CD4-positive, alpha-beta T cell treated with Interleukin-17A for 1 hour (primary cell): ENCODE results near the gene TRIM44.
"Not testable (repeated sequence)": the region's sequence is repeated elsewhere in the genome, so short reads cannot be mapped to it uniquely, and the experiment has no call there.

Experiments
- DNase-seq: peaks from one replicate; pipeline ENCODE4 v3.0.0-alpha.2; 2020

TRIM44 gene

DNA sequence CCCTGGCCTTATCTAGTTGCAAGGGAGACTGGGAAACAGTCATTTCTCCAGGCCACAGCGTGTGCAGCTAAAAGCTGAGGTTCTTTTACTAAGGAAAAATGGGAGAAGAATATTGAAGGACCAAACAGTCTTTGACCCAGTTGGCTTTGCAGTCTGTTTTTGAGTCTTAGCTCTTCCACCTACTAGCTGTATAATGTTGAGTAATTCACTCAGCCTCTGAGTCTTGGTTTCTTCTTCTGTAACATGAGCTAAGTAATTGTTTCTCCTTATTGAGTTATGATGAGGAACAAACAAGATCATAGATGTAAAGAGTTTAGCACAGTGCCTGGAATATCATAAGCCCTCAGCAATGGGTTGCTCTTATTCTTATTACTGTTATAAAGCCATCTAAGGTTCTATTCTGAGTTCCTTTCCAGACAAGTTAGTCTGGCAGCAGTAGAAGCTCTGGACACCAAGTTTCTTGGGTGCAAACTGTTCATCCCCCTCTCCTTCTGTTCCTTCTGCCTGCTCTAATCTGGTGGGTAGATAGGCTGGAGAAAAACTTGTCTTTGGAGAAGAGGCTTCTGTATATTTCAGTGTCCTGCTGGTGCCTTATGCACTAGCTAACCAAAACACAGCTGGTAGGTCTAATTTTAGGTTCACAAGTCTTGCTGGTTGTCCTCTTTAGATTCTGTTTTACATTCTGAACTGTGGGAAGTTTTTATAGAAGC lies 13.5 kb downstream of the TRIM44 start:
- DNase-seq, result no peak

DNA sequence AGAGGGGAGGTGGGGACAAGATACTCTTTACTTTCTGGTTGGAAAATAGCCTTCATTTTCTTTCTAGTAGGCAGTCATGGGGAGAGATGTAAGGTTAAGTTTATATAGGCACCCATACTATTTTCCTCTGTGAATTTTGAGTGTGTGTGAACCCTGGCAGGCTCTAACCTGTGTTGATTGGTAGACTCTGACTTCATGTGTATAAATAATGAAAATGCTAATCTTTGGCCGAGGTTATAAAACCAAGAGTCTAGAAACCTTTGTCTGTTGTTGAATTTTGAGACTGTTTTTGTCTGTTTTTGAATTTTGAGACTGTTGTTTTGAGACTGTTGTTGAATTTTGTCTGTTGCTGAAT lies 14.0 kb downstream of the TRIM44 start:
- DNase-seq, result no peak

DNA sequence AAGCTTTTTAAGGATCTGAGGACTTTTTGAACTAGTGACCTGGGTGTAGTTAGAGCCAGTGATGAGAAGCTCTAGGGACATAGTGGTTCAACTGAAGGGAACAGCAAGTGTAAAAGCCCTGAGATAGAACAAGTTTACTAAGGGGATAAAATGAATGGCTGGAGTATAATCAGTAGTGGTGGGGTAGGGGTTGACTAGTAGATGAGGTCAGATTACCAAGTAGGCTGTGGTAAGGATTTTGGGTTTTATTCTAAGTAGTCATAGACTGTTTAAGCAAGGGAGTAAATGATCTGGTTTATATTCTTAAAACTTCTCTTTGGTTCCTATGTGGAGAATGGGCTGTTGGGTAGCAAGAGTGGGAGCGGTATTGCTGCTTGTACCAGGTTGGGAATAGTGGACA lies 15.3 kb downstream of the TRIM44 start:
- no peak for DNase-seq

DNA sequence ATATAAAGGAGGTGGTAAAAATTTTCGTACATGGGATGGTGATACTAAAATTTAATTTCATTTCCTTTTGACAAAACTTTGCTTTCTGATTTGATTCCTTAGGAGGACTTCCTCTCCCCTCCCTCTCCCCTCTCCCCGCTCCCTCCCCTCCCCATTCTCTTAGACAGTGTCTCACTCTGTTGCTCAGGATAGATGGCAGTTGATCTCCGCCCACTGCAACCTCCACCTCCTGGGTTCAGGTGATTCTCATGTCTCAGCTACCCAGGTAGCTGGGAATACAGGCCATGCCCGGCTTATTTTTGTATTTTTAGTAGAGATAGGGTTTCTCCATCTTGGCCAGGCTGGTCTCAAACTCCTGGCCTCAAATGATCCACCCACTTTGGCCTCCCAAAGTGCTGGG lies 15.9 kb downstream of the TRIM44 start:
- no peak for DNase-seq

DNA sequence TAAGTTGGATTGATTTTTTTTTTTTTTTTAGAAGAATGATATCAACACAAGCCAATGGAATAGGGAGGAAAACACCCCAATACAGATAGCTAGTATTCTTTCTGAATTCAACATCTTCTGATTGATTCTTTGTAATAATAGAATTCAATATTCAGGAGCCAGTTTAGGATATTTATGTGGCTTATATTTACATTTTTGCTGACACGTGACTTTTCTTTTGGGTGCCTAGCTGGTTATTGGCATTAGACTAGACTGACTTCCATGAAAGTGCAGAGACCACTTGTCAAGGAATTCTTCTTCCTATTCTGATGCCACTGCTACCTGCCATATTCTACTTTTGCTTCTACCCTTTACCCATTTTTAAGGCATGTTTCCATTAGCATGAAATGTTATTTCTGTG lies 16.4 kb downstream of the TRIM44 start:
- no peak for DNase-seq

DNA sequence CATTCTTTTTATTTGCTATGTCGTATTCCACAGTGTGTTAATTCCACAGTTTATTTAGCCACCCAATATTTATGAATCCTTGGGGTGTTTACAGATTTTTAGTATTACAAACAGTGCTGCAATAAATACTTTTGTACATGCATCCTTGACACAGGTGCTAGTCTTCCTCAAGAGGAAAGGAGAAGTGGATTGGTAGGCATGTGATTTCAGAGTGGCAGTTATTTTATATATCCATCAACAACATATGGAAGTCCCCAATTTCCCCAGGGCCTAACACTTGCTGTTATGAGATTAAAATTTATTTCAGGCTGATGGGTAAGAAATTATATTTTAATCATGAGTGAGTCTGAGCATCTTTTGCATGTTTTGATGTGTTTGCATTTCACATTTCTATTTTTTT lies 17.9 kb downstream of the TRIM44 start:
- DNase-seq, result no peak

DNA sequence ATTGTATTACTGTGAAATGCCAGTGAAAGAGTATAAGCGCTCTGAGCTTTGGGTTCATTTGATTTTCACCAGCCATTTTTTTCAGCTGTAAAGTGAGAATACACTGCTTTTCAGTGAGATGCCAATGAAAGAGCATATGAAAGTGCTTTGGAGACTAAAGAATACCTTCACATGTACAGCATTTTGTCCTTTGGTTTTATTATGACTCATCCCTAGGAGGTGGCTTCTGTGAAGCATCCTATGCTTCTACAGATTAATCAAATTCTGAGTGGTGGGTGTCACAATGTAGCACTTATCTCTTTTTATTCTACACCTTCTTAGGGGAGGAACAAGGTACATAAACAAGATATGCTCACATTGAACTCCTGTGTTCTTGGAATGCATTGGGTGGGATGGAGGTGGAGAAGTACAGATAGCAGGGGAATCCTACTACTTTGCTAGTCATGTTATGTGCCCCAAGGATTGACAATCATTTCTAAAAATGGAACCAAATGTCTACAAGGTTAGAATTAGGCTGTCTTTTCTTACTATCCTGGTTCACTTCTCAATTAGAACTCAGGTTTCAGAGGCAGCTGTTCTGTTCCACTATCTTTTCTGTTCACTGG lies 18.7 kb downstream of the TRIM44 start:
- DNase-seq, result no peak

DNA sequence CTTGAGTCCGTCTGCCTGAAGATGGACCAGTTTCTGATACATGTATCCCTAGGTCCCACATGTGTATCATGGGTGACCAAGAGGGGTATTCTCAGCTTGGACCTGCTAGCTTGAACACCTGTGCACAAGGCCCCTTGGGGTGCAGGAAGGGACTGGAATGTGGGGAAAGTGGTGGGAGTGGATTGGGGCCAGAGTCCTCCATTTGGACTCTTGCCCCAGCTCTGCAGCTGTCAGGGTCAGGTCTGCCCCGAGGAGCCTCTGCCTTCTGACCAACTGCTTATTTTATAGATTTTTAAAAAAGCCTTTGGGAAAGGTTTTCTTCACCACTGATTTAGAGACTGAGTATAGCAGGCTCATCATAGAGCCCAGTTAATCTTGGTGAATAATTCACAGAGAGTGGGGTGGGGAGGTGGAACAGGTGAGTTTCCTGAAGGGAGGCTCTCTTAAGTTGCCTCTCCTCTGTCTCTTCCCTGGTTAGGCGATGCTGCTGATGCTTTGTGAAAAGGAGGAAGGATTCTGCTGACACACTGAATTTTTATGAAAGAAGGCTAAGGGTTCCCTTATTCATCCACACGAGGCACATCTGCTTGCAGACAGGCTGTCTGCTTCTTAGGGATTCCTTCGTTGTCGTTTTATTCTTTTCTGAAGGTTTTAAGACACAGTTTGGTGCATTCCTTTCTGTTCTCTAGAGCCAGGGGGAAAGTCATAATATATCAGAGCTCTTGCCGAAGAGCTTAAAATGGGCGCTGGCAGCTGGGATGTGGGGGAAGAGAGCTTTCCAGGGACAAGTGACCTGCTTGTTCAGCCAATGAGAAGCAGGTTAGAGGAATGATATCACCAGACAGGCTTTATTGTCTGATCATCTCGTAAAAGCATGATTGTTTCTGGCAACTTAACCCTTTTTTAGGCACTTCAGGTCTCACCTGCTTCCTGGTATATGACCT lies 19.9 kb downstream of the TRIM44 start:
- DNase-seq, result no peak

DNA sequence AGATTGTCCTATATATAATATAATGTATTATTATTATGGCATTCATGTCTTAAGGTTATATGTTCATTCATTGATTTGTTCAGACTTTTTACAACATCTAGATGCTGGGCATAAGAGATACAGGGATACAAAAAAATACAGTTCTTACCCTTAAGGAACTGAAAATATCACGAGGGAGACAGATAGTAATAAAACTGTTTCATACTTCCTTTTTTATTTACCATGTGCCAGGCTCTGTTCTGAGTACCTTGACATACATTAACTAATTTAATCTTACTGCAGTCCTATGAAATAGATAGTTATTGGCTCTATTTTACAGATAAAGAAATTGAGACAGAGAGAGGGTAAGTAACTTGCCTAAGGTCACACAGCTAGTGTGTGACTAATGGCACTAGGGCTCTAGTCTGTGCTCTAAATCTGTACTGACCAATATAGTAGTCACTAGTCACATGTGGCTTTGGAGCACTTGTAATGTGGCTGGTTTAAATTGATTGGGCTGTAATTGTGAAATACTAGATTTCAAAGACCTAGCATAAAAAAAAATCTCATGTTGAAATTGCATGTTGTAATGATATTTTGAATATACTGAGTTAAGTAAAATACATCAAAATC lies 21.3 kb downstream of the TRIM44 start:
- DNase-seq, result no peak

DNA sequence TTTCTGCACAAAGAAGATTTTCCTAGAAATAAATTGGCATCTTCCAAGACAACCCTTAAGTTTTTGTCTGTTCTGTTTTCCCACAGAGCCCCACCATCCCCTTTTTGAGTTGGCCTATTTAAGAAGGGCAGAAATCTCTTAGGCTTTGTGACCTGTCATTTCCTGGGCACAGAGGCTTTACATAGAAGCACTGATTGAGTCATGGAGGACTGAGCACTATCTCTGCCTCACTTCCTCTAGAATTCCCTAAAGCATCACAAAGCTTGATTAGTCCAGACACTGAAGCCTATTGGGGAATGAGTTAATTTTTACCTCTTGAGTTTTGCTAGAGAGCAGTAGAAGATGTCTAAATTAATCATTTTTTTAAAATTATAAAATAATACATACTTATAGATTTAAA lies 25.4 kb downstream of the TRIM44 start:
- no peak for DNase-seq

DNA sequence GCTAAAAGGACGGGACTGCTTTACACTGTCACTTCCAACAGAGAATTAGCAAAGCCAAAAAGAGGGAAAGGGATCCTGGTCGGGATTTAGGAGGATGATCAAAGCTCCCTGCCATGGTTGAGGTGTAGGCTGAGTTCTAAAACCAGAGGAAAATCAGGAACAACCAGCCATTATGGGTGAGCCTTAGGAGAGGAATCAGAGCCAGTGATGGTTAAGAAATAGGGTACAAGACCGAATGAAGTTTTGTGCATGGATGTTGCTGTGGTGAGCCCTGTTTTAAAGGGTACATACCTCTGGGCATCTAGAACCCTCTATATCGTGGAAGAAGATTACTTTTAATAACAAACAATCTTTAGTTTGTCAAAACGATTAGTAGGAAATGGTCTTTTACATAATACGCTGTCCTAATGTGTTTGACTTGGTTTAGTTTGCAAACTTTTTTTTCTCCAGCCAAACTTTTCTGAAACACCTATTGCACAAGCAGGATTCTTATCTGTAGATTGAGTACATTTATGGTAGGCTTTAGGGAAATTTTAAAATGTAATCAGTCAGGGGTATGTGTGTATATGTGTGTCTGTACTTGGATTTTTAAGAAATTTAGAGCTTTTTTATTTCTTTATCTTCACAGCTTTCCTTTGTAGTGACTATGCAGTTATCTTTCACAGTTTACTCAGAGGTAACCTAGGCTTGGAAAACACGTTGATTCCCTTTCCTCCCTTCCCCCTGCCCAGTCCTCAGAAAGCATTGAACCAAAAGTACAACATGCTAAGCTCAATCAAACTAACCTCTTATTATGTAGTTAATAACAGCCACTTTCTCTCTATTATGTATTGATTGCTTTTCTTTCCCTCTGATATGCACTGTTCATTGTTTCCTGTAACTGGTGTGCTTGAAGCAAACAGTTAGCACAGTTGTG lies 26.8 kb downstream of the TRIM44 start:
- DNase-seq, result no peak

DNA sequence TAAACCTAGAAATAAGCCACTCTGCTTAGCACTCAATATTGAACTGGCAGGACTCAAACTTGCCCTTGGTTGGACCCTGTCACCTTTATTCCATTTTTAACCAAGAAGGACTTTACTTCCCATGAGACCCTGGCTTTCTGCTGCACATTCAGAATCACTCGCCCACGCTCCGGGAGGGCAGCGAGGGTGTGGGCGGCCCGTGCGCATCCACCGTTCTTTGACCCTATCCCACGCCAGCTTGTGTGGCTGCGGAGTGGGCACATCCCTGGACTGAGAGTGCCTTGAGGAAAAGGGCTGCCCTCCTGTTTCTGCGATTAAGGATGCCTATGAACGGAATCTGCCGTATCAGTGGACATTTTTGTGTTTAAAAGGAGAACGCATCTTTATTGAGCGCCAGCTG lies 39.6 kb downstream of the TRIM44 start:
- no peak for DNase-seq

DNA sequence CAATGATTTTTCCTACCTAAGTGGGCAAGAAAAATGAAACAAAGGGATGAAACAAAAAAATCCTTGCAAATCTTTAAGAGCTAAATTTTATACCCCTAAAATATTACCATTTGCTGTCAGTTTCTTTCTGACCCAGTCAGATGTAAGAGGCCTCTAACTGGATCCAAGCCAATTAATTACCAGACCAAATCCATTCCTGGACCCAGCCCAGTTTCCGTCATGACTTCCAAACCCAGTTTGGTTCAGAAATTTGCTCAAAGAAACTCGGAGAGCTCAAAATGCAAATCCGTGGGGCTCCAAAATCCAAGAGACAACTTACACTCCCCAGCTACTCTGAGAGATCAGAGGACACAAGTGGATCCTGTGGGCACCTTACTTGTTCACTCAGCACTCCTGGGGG lies 46.8 kb downstream of the TRIM44 start:
- no peak for DNase-seq

DNA sequence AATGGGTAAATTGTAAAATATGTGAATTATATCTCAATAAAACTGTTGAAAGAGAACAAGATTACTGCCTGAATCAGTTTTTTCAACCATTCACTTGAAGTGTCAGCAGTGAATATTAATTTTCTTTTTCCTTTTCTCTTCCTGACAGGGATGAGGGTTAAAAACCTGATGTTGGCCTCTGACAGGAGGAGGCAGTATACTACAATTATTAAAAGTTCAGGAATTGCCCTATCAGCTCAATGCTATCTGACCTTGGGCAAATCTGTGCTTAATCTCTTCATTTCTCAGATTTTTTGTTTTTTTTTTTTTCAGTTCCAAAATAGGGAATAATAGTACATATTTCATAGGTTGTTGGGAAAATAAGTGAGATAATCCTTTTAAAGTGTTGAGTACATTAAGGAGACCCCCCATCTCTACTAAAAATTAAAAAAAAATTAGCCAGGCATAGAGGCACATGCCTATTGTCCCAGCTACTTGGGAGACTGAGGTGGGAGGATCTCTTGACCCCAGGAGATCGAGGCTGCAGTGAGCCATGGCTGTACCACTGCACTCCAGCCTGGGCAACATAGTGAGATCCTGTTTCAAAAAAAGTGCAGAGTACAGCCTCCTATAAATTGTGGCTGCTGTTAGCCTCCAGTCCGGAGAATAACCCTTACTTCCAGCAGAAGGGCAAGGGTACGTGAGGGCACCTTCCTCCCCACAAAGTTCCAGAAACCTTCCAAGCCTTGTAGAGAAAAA lies 48.8 kb downstream of the TRIM44 start:
- no peak for DNase-seq

DNA sequence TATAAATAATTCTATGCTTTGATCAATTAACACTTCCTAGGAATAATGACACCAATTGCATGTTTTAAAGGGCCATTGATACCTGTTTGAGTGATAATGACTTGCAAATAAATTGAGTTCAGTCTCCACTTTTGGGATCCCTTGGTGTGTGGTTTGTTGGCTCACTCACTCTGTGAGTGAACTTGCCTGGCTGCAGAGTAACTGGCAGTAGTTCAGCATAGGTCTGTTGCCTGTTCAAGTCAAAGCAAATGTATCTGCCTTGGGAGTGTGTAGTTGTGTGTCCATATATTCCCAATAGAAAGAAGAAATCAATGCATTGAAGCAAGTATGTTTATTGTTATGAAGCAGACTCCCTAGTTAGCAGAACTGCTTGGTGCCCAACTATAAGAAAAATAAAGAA lies 49.3 kb downstream of the TRIM44 start:
- no peak for DNase-seq

DNA sequence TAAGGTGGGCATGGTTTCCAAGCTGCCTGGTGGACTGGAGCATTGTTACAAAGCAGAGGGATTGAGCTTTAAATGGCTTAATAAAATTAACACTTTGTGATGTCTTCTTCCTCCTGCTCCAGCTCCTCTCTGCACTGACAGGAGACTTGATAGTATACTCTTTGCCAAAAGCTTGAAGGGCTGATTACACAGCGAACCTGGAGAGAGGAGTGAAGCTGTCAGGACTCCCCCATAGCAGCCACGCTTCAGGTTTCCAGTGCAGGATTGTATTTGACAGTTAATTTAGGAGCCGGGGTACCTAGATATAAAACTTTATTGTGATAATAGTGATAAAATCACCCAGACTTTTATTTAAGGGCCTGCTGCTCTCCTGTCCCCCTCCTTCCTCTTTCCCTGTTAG lies 50.0 kb downstream of the TRIM44 start:
- DNase-seq, result no peak

DNA sequence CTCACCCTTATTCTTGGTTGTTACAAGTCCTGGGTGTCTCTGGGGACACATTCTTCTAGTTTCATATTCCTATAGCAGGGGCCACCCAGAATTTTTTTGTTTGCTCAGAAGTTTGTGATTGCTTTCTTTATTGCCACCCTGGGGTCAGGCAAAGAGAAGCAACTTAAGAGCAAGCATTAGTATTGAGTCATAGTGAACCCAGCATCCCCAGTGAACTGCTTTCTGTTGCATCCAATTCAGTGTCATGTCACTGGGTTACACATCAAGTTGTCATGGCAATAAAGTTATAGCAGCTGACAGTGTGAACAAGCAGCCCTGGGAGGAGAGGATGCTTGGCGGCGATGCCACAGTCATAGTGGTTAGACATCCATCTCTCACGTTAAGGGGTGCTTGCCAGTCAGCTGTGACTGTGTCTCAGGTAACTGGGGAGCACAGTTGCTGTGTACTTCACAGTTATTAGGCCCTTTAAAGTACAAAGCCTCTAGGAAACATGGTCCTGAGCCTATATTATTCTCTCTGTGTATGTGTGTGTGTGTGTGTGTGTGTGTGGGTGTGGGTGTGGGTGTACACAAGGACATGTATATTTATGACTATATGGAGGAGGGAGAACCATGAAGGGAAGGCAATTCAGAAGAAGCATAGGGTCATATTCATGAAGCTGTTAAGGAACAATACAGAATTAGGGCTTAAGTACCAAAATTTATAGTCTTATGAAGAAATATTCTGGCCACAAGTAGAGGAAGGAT lies 52.5 kb downstream of the TRIM44 start:
- no peak for DNase-seq

DNA sequence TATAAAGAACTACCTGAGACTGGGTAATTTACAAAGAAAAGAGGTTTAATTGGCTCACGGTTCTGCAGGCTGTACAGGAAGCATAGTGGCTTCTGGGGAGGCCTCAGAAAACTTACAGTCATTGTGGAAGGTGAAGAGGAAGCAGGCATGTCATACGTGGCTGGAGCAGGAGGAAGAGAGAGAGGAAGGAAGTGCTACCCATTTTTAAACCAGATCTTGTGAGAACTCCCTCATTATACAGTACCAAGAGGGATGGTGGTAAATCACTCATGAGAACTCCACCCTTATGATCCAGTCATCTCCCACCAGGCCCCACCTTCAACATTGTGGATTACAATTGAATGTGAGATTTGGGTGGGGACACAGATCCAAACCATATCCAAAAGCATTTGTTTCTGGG lies 53.1 kb downstream of the TRIM44 start:
- DNase-seq, result not testable (repeated sequence)

DNA sequence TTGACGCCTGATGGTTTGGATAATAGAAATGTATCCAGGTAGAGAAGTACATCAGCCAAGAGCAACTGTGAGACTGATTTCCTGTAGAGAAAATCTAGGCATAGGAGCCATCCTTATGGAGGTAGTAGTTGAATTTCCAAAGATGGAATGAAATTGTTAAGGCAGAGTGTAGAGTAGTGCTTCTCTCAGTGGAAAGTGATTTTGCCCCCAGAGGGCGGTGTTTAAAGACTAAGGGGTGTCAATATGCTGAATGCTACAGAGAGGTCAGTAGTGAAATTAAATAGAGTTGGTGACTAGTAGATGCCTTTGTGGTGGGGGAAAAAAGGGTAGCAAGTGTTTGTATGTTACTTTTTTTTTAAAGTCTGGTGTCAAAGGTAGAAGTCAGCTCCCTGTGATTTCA lies 54.5 kb downstream of the TRIM44 start:
- no peak for DNase-seq

DNA sequence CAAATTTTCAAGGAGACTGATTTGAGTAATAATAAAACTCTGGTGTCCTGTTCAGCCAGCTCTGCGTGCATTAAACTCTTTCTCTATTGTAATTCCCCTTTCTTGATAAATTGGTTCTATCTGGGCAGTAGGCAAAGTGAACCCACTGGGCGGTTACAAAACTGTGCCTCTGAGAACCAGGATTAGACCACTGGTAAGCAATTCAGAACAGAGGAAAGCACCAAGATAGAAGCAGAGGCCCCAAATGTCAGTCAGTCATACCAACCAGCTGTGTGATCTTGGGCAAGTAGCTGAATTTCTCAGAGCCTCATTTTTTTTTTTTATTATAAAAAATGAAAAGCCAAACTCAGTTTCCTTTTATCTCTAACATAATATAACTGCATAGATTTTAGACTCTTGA lies 54.9 kb downstream of the TRIM44 start:
- DNase-seq, result no peak
